Neural crest cell (in vitro differentiated cells): Measurements from ENCODE around the gene OTUD3. TPM values are rescaled to one million over a fixed set of nuclear protein-coding genes. Genes with fewer than 3 reads are reported as not detected.

Source experiments
- DNase-seq: peaks from one replicate; pipeline ENCODE4 v3.0.0; 2021; ENCODE audit warnings: low read depth, mixed read lengths, low spot score
- H3K27ac Mint-ChIP-seq: one replicate; pipeline ENCODE4 v1.8.0; 2021; ENCODE audit warnings: mild to moderate bottlenecking, mixed read lengths; ENCODE audit not compliant: unreplicated experiment
- H3K27me3 Mint-ChIP-seq: 2 replicates; pipeline ENCODE4 v1.8.0; 2021; ENCODE audit warnings: low read depth, mild to moderate bottlenecking, mixed read lengths
- H3K36me3 Mint-ChIP-seq: 2 replicates; pipeline ENCODE4 v1.8.0; 2021; ENCODE audit warnings: low read depth, mild to moderate bottlenecking, mixed read lengths
- H3K4me1 Mint-ChIP-seq: 2 replicates; pipeline ENCODE4 v1.8.0; 2021; ENCODE audit warnings: mixed read lengths
- H3K4me3 Mint-ChIP-seq: one replicate; pipeline ENCODE4 v1.8.0; 2021; ENCODE audit warnings: mild to moderate bottlenecking, mixed read lengths
- H3K9me3 Mint-ChIP-seq: 2 replicates; pipeline ENCODE4 v1.8.0; 2021; ENCODE audit warnings: mixed read lengths
- total RNA-seq: library from RNA; stranded (reverse); gene quantifications from 2 replicates; pipeline ENCODE4 v1.2.1, GENCODE V29; 2021
- TF ChIP-seq, protein P1 (sequence below): fragments of 200-600 bp; sonication (generic); conservative IDR thresholded peaks from 2 replicates; pipeline ENCODE4 v1.5.0; 2021; ENCODE audit warnings: antibody characterized with exemption, mild to moderate bottlenecking

Gene OTUD3
- total RNA-seq, 1 donor from 2014 or later: 23.3 TPM

DNA sequence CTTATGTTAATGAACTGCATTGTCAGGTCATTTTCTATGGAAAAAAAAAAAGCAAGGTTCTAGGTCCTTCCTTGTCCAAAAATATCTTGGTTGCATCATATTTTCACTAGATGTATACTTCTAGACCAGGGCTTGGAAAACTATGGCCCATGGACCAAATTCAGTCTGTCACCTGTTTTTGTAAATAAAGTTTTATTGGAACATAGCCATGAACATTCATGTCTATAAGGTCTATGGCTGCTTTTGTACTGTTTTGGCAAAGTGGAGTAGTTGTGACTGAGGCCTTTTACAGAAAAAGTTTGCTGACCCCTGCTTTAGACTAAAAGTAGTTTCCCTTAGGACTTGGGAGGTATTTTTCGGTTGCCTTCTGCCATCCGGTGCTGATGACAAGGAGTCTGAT is 60.5 kb downstream of the OTUD3 start:
- H3K4me3 Mint-ChIP-seq: no peak overlapping the region
- TF ChIP-seq, protein P1, sequence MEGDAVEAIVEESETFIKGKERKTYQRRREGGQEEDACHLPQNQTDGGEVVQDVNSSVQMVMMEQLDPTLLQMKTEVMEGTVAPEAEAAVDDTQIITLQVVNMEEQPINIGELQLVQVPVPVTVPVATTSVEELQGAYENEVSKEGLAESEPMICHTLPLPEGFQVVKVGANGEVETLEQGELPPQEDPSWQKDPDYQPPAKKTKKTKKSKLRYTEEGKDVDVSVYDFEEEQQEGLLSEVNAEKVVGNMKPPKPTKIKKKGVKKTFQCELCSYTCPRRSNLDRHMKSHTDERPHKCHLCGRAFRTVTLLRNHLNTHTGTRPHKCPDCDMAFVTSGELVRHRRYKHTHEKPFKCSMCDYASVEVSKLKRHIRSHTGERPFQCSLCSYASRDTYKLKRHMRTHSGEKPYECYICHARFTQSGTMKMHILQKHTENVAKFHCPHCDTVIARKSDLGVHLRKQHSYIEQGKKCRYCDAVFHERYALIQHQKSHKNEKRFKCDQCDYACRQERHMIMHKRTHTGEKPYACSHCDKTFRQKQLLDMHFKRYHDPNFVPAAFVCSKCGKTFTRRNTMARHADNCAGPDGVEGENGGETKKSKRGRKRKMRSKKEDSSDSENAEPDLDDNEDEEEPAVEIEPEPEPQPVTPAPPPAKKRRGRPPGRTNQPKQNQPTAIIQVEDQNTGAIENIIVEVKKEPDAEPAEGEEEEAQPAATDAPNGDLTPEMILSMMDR: no peak
- H3K9me3 Mint-ChIP-seq: peaks cover 4% of the 10 kb centered on the region
- no peak overlapping the region for H3K27ac Mint-ChIP-seq
- H3K27me3 Mint-ChIP-seq: no peaks in the 10 kb centered on the region
- H3K4me1 Mint-ChIP-seq: peaks cover 18% of the 10 kb centered on the region
- H3K36me3 Mint-ChIP-seq: peaks cover 3% of the 10 kb centered on the region
- DNase-seq: no peak

- Mint-ChIP-seq H3K4me1 (peaks cover 11% of the 10 kb centered on the region), H3K27me3 (no peaks in the 10 kb centered on the region), H3K27ac (no peak overlapping the region), H3K4me3 (no peak overlapping the region), H3K9me3 (peaks cover 3% of the 10 kb centered on the region), H3K36me3 (peaks cover 3% of the 10 kb centered on the region)
- no peak for DNase-seq
- TF ChIP-seq, protein P1: no peak
These were observed 63.7 kb downstream of the OTUD3 start for GRCh38 chr1:19945914-19946313.

DNA sequence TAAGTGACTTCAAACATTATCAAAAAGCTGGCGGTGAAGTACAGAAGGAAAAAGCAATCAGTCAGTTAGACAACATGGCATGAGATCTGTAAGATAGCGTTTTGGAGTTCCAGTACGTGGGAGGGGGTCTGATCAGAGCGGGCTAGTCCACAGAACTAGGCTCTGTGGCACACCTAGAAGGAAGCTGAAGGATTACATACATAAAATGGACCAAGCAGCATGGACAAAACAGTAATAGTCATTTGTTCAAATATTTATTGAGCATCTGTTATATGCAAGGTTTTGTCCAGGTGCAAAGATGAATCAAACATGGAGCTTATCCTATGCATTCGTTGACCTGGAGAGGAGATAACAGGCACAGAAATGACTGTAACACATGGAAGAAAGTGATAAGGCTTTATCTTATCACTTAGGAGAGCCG is 64.1 kb downstream of the OTUD3 start:
- TF ChIP-seq, protein P1: no peak
- Mint-ChIP-seq H3K27me3 (no peaks in the 10 kb centered on the region), H3K9me3 (no peaks in the 10 kb centered on the region), H3K4me3 (no peak overlapping the region), H3K27ac (no peak overlapping the region), H3K36me3 (peaks cover 3% of the 10 kb centered on the region), H3K4me1 (peaks cover 7% of the 10 kb centered on the region)
- DNase-seq: no peak

GRCh38 chr1:19946971-19947370 is 64.8 kb downstream of the OTUD3 start:
- H3K27me3 Mint-ChIP-seq: no peaks in the 10 kb centered on the region
- H3K36me3 Mint-ChIP-seq: peaks cover 3% of the 10 kb centered on the region
- TF ChIP-seq, protein P1: no peak
- DNase-seq: no peak
- H3K9me3 Mint-ChIP-seq: no peaks in the 10 kb centered on the region
- peaks cover 3% of the 10 kb centered on the region for H3K4me1 Mint-ChIP-seq
- H3K27ac Mint-ChIP-seq: no peak overlapping the region
- H3K4me3 Mint-ChIP-seq: no peak overlapping the region

DNA sequence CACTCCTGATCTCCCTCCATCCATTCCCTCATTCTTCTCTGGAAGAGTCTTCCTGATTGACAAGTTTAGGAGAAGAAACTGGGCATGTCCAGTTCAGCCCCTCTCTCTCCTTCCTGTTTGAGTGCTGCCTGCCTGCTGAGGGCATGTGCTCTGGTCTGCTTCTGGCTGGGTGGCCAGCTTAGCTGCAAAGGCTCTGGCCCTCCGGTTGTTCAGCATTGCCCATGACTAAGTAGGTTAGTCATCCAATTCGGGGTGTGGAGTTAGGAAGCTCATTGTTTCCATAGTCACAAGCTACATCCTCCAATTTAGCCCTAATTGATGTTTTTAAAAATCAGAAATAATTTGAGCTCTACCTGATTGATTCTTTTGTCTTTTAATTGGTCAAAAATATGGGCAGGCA is 66.8 kb downstream of the OTUD3 start:
- H3K4me1 Mint-ChIP-seq: peaks cover 3% of the 10 kb centered on the region
- no peaks in the 10 kb centered on the region for H3K36me3 Mint-ChIP-seq
- H3K4me3 Mint-ChIP-seq: no peak overlapping the region
- no peak for DNase-seq
- H3K27ac Mint-ChIP-seq: no peak overlapping the region
- peaks cover 7% of the 10 kb centered on the region for H3K27me3 Mint-ChIP-seq
- TF ChIP-seq, protein P1: no peak
- H3K9me3 Mint-ChIP-seq: peaks cover 3% of the 10 kb centered on the region

DNA sequence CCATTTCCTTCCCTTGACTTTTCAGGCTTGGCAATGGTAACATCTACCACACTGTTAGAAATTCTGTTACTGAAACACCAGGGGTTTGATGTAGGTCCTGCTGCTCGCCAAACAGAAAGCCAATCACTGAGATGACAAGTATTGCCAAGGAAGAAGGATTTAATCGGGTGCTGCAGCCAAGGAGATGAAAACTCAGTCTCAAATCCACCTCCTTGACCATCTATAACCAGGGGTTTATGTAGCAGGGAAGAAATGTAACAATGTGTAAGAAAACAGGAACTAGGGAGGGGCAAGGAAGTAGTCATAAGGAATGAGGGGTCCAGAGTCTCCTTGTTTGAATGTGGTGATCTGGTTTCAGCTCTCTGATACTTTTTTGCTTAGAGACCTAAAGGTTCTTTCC is 71.9 kb downstream of the OTUD3 start:
- H3K27ac Mint-ChIP-seq: no peak overlapping the region
- H3K4me3 Mint-ChIP-seq: no peak overlapping the region
- H3K36me3 Mint-ChIP-seq: no peaks in the 10 kb centered on the region
- peaks cover 31% of the 10 kb centered on the region for H3K27me3 Mint-ChIP-seq
- H3K4me1 Mint-ChIP-seq: peaks cover 3% of the 10 kb centered on the region
- no peak for DNase-seq
- H3K9me3 Mint-ChIP-seq: peaks cover 10% of the 10 kb centered on the region
- TF ChIP-seq, protein P1: no peak
